ENCODE measurements around the gene STPG4.

Gene STPG4

DNA sequence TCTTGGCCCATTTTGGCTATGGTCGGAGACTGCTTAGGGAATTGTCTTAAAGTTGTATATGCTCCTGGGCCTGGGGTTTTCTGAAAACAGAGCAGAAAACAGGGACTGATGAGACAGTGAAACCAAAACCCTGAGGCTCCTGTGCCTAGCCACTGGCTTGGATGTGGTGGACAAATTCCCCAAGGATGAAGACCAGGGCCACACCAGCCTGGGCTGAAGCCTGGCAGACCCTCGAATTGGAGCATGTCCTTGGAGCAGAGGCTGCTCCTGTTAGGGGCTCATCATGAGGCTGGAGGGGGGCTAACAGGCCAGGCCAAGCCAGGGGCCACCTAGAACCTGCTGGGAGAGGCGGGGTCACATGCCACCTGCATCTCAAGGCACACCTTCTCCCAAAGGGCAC, 68.1 kb downstream of the STPG4 start:
- no peak for DNase-seq (ENCODE audit: low read depth in 2 of 2)

DNA sequence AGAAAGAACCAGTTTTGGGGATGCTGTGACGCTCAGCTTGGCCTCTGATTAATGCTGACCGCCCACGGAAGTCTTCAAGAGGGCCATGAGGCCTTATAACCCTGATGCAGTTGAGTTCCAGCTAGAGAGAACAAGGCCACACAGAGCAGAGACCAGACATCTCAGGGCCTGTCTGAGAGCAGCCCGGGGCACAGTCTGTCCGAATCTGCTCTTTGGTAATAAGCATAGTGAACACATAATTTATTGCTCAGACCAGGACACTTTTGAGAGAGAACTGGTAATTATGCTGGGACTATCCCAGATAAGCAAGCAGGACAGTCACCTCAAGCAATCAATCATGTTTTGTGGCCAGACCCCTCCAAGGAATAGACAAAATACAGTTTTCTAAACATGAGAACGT, 68.5 kb downstream of the STPG4 start:
- DNase-seq (ENCODE audit: low read depth in 2 of 2): no peak

DNA sequence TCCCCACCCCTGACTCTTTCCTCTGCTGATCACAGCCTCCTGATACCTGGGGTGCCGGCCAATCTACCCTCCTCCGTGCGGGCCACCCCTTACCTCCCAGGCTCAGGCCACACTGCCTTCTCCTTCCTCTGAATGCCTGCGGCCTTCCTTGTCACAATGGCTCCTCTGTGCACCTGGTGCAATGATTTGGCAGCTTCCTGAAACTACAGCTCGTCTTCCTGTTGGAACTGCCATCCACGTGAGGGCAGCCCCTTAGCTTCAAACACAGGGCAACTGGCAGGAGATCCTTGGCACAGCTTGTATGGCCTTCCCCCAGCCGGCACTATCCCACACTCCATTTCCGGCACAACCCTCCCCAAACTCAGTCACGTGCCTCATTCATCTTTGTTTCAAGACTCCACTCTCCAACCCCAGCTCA, 69.0 kb downstream of the STPG4 start:
- no peak for DNase-seq (ENCODE audit: low read depth in 2 of 2)

DNA sequence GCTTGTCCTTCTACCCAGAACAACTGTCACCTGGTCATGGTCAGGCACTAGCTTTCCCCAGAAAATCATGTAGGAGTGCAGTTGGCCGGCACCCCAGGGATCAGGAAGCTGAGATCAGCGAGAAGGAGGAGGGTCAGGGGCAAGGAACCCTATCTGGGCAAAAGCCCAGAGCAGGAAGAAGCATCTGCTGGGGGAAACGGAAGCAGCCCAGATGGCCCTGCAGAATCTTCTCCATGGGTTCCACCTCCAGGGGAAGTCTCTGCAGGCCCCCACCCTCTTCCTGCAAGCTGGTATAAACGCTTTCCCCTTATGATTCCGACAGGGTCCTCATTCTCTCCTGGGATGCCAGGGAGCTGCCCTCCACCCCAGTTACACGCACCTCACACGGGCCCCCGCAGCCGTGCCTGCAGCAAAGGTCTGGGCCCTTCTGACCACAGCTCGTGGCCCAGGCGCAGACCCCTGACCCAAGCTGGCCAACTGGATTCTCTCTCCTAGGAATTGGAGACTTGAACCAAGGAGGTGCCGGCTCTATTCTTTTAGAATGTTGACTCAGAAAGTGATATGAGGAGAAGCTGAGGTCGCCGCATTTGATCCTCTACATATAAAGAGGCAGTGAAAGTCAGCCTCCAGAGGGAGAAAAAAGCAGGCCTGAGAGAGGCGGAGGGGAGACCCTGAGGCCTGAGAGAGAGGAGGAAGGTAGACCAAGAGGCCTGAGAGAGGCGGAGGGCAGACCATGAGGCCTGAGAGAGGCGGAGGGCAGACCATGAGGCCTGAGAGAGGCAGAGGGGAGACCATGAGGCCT, 71.0 kb downstream of the STPG4 start:
- no peak for DNase-seq (ENCODE audit: low read depth in 2 of 2)

DNA sequence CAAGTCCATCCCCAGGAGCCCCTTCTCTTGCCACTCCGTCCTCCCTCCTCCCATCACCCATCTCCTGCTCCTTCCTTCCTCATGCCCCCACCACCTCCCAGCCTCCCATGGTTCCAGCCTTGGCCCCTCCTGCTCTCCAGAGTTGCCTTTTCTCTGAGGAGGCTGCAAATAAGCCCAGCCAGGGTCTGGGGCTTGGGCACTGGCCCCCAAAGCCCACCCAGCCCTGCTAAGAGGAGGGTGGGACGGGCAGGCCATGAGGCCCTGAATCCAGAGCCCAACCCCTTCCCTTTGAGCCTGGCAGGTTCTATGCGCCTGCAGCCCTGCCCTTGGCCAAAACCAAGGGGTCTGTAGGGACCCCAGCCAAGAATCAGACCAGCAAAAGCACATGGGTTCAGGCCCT, 71.6 kb downstream of the STPG4 start:
- DNase-seq (ENCODE audit: low read depth in 2 of 2): no peak

DNA sequence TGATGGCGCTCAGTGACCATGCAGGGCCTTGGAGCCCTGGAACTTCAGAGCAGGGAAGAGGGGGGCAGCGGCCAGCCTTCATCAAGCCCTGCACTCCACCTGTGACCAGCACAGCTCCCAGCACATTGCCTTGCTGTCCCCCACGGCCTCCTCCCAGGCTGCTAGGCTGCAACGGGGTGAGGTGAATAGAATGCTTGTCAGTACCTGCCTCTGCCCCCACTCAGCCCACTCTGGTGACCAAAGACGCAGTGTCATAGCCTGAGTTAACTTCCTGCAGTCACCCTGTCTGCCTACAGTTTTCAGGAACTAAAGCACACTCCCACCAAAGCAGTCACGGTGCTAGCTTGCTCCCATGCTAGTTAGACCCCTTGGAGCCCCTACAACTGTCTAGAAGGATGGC, 72.1 kb downstream of the STPG4 start:
- no peak for DNase-seq (ENCODE audit: low read depth in 2 of 2)

DNA sequence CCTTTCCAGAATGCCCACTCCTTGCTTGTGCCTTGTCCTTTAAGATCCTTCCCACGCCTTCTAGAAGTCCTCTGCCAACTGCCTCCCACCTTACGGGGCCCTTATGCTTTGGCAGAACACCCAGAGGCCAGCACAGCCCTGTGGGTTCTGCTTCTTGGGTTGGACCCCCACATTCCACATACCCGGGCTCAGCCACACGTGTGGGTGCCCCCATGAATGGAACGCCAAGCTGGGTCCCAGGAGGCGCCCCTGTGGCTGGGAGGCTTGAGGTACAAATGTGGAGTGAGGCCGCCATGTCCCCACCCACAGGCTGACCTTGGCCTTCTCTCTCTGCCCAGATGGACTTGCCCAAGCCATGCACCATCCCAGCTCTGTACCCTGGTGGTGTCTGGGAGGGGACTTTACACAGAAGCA, 74.2 kb downstream of the STPG4 start:
- DNase-seq (ENCODE audit: low read depth in 2 of 2): no peak

DNA sequence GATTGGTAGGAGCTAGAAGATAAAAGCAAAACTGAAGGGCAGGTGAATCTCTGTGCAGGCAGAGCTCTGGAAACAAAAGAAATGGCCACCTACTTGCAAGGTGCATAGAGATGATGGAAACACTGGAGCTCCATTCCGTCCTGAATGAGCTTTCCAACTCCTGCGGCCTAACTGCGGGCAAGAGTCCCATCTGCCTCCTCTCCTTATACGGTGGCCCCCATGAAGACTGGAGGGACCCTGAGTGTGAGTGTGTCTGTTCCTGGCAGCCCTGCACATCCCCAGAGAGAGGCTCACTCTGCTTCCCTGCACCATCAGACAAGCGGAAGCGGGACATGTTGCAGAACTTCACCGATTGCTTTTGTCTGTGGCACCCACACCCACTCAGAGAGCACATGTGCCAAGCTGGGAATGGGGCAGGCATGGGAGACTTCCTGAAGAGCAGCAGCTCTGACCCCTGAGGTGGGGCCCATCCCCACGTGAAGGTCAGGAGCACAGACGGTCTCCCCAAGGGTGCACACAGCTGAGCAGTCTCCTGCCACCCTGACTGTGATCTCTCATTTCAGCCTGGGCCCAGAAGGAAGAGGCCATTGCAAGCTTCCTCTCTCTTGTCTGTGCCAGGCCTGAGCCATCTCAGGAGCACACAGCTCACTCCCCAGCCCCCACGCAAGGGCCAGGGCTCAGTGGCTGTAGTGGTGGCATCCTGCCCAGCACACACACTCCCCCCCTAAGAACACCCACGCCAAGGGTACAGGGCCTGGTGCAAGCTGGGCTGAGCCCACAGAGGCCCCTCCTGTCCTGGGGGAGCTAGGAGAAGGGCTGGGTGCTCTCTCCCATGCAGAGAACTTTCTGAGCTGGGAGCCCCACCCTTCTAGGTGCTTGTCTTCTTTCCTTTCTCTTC, 75.3 kb downstream of the STPG4 start:
- DNase-seq (ENCODE audit: low read depth in 2 of 2): no peak

DNA sequence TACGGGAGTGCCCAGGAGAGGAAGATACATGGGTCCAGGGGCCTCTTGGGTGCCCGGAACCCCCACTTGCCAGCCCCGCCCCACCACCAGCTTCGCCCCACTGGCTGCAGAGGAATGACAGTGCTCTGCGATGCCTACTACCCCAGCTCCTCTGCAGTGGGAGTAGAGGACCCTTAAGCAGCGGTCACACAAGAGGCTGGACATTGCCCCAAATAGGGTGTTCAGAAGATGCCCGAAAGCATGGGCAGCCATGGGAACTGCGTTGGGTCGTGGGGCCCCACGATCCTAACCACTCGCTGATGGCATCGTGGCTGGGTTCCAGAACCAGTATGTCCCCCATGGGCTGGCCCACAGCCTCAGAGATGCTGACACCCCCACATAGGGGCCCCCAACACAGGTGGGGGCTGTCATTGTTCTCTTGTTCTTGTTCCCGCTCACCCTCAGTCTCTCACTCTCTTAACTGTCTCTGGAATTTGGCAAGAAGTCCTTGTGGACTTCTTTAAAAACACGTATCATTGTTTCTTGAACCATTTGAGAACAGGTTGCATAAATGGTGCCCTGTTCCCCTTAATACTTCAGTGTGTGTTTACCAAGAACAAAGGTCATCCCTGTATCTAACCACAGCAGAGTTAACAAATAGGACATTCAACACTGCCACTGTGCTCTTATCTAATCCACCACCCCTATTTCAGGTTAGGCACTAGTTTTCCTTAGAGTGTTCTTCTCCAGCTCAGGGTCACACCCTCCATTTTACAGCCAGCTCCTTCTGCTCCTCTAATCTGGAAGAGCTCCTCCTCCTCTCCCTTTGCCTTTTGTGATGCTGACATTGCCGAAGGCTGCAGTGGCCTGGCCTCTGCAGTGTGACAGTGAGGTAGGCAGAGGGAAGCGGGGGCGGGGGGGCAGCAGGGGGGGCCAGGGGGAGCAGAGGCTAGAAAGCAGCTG, 76.3 kb downstream of the STPG4 start:
- no peak for DNase-seq (ENCODE audit: low read depth in 2 of 2)

DNA sequence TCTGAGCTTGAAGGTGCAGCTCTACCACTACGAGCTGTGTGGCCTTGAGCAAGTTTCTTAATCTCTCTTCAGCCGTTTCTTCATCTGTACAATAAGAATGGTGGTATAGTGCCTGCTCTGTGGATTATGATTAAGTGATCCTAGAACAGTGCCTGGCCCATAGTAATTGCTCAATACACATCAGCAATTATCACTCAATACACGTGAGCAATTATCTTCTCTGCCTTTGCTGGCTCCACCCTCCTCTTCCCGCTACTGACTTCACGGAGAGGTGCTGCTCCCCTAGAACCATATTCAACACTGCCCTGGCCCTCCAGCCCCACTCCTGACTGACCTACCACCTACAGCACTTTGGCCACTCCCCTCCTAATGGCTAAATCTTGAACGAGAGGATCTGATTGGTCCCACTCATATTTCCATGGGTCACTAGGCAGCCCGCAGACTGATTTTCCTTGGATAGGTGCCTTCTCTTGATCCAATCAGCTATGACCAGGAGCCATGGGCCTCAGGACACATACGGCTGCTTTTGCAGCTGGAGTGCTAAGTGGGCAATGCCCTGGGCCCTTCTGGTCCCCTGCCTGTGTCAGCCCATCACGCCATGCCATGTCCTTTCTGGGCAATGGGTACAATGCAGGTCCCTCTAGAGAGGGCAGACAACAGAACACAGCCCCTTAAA, 77.5 kb downstream of the STPG4 start:
- no peak for DNase-seq (ENCODE audit: low read depth in 2 of 2)

DNA sequence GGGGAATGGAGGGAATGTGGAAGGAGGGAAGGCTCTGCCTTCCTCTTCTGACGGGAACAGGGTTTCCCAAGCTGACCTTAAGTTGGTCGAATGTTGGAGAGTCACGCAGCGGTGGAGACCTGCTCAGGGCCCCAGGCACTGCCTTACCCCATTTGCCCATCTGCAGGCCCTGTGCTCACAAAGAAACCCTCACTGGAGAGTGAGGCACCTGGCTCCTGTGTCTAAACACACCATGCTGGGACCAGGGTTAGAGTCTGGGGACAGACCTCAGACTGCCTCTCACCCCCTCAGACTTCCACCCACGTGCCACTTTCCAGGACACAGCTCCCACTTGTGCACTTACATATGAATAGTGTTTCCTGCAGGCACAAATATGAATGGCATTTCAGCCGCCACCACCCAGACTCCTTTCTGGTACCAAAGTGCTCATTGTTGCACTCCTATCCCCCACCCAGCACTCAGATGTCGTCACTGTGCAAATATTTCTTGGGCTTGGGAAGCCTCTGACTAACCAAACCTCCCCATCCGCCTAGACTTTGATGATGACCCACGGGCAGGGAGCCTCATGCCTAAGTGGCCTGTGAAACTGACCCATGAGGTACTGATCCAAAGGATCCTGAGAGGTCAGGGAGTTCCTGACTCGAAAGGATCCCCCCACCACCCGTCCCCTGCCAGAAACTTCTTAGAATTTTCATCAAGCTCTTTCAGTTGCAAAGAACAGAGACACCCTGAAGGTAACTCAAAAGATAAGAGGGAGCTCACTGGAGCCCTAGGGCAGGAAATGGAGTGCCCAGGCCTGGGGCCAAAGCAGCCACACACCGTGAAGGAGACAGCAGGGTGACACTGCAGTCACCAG, 78.3 kb downstream of the STPG4 start:
- no peak for DNase-seq (ENCODE audit: low read depth in 2 of 2)

DNA sequence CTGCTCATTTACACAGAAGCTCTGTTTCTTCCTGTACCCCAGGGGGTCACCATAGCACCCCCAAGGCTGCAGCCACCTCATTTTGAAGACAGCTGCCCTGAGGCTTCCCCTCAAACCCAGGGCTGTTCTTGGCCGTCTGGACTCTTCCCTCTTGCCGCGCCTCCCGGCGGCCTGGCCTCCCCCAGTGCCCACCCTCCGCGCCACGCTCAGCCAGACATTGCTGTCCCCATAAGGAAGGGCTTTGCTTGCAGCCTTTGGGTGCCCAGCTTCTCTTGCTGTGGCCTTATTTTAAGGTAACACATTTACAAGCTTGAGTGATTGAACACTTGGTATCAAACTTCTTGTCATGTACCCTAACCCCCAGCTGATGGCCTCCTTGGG, 79.0 kb downstream of the STPG4 start:
- DNase-seq (ENCODE audit: low read depth in 2 of 2): no peak

DNA sequence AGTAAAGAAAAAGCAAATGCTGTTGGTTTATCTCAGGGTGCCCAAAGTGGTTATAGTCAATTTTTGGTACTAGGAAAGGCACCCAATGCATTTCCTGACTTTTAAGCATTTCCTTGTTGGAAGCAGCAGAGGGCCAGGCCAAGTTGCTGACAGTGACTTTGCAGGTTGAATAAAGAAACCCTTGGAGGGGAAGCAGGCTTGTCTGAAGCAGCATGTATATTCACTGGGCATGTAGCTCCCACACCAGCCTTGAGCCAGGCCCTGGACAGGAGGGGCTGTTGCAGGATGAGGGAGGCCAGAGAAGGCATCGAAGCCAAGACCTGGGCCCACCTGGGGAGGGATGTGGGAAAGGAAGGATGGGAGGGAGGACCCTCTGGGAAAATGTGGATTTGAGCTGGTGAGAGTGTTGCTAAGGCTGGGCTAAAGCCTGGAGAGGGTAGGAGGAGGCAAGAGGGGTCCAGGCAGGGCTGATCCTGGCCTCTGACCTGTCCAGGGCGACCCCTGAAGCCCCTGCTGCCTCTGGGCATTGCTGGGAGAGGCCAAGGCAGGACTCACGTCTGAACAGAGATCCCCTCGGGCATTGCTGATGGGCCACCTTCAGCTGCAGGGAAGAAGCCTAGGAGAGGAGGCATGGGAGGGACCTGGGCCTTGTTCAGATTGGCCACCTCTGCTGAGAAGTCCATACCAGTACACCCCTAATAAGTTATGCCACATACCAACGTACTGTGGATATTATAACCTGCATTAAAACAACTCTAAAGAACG, 79.6 kb downstream of the STPG4 start:
- no peak for DNase-seq (ENCODE audit: low read depth in 2 of 2)

DNA sequence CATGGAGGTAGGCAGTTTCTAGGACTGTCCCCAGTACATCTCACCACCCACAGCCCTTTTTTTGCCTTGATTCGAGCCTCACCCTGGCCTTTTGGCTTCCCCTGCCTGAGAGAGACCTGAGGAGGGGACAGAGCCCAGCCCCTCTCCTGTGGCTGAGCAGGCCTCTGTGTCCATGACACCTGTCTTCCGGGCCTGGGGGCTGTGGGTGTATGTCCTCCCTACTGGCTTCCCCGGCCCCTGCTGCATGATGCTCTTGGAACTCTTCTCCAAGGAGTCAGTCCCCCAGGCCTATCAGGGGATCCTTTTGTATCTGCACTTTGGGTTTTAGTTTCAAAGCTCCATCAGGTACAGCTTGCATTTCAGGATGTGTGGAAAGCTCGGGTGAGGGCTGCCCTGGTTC, 80.4 kb downstream of the STPG4 start:
- no peak for DNase-seq (ENCODE audit: low read depth in 2 of 2)

DNA sequence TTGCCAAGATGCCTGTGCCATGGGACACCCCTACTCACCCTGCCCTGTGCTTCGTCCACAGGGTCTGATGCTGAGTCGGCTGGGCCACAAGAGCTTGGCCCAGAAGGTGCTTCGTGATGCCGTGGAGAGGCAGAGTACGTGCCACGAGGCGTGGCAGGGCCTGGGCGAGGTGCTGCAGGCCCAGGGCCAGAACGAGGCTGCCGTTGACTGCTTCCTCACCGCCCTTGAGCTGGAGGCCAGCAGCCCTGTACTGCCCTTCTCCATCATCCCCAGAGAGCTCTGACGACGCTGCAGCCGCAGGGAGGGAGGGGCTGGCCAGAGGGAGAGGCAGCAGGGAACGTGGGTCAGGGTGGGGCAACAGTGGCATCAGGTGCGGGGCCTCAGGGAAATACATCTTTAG, 81.5 kb downstream of the STPG4 start:
- DNase-seq (ENCODE audit: low read depth in 2 of 2): no peak

DNA sequence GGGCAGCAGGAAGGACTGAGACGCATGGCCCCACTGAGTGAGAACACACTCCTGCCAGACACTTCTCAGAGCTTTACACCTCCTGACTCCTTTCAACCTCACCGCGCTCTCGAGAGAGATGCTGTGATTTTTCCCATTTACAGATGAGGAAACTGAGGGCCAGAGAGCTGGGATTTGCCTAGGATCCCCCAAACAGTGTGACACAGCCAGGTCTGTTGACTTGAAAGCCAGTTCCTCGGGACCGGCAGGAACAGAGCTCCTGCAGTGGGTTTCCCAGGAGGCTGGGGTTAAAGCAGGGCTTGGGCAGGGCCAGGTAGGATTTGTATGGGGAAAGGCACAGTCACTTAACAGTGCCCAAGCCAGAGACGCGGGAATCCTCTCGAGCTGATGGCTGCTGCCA, 81.9 kb downstream of the STPG4 start:
- no peak for DNase-seq (ENCODE audit: low read depth in 2 of 2)

DNA sequence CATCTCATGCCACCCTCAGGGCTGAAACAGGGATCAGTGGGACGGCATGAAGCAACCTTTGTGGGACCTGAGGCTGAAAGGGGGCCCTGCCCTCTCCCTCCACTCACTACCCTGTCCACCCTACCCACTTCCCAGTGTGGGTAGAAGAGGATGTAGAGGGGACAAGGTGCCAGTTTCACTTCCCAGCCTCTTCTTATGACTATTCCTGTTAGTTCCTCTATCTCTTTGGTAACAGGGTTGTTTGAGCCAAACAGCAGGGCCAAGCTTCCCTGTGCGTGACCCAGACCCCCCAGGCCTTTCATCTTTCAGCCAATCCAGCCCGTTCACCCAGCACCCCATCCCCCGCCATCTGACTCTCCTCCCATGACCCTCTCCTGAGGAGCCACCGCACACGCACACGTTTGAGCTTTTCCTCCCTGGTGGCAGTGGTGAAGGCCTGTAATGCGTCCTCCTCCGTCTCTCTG, 82.3 kb downstream of the STPG4 start:
- DNase-seq (ENCODE audit: low read depth in 2 of 2): no peak

DNA sequence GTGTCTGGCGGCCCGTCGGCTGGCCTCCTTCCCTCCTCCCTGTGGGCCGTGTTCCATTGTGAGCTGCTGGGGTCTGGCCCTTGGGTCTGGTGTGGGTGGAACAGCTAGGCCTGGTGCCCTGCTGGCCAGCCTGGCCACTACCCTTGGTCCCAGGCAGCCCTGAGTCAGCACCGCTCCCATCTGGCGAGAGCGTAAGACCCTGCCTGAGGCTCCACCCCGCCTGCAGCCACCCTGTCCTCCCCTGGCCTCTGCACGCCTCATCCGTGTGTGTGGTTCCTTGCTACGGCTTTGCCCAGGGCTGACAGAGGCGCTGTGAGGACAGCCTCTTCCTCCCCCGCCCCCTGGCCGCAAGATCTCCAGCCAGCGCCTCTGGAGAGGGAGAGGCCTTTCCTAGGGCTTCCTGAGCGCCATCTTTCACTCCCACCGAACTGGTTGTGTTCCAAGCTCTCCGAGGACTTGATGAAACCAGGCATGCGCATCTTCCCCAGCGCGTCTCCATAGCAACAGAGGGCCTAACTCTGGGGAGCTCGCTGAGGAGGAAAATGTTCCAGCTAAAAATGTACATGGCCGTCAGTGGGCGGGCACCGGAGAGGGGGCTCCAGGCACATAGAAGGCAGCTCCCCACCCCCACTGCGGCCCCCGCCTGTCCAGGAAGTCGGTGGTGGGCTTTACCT, 83.0 kb downstream of the STPG4 start:
- DNase-seq (ENCODE audit: low read depth in 2 of 2): no peak

Data from stimulated activated CD4-positive, alpha-beta T cell treated with anti-CD3 and anti-CD28 coated beads, Interleukin-4, amount 100 ng/mL, for 48 hours (primary cell).